Liver (tissue), 9 donors: Measurements from ENCODE around the gene MYOG. TPM values are rescaled to one million over a fixed set of nuclear protein-coding genes. Genes with fewer than 3 reads are reported as not detected.

Source experiments
- DNase-seq: peaks from one replicate; pipeline ENCODE4 v3.0.0-alpha.2; 2017; ENCODE audit warnings: low spot score
- H3K27ac ChIP-seq, 2 donors: one replicate each; pipeline ENCODE4 v1.7.0; 2013; ENCODE audit warnings: inconsistent platforms in 2 of 2, low read length in 2 of 2, control low read depth in 1 of 2, low read depth in 1 of 2, mild to moderate bottlenecking in 1 of 2
- H3K27me3 ChIP-seq, 4 donors: one replicate each; pipeline versions ENCODE4 v1.6.1 to v1.7.0; 2013; ENCODE audit warnings: low read length in 3 of 4, inconsistent platforms in 1 of 4, mild to moderate bottlenecking in 1 of 4, moderate library complexity in 1 of 4; ENCODE audit not compliant: control insufficient read depth in 4 of 4, insufficient read depth in 4 of 4
- H3K36me3 ChIP-seq, 4 donors: one replicate each; pipeline versions ENCODE4 v1.6.1 to v1.7.0; 2013; ENCODE audit warnings: low read length in 3 of 4, mild to moderate bottlenecking in 3 of 4, low read depth in 1 of 4, moderate library complexity in 1 of 4; ENCODE audit not compliant: control insufficient read depth in 4 of 4, insufficient read depth in 3 of 4
- H3K4me1 ChIP-seq, 4 donors: one replicate each; pipeline versions ENCODE4 v1.6.1 to v1.7.0; 2013; ENCODE audit warnings: low read length in 3 of 4, mild to moderate bottlenecking in 3 of 4, moderate library complexity in 1 of 4; ENCODE audit not compliant: control insufficient read depth in 4 of 4, insufficient read depth in 4 of 4
- H3K4me3 ChIP-seq, 3 donors: one replicate each; pipeline versions ENCODE4 v1.6.1 to v1.7.0; 2013; ENCODE audit warnings: low read length in 3 of 3, control low read depth in 1 of 3, low read depth in 1 of 3, mild to moderate bottlenecking in 1 of 3
- H3K9ac ChIP-seq, 2 donors: one replicate each; pipeline ENCODE4 v1.7.0; 2013; ENCODE audit warnings: low read length in 2 of 2, mild to moderate bottlenecking in 2 of 2, moderate library complexity in 2 of 2, control low read depth in 1 of 2, low read depth in 1 of 2
- H3K9me3 ChIP-seq, 4 donors: one replicate each; pipeline versions ENCODE4 v1.6.1 to v1.7.0; 2013; ENCODE audit warnings: low read length in 3 of 4; ENCODE audit not compliant: control insufficient read depth in 4 of 4
- ATF3 ChIP-seq: IDR thresholded peaks from 2 replicates; pipeline ENCODE4 v1.6.1; 2016; ENCODE audit warnings: antibody characterized with exemption
- CTCF ChIP-seq: fragments of 150-350 bp; IDR thresholded peaks from 2 replicates; pipeline ENCODE4 v1.5.1; 2017; ENCODE audit warnings: improper control_type of control experiment, low read depth, low read length; ENCODE audit not compliant: missing input control
- EGR1 ChIP-seq, 2 donors: IDR thresholded peaks; 2 replicates each; pipeline ENCODE4 v1.6.1; 2016 to 2018; ENCODE audit warnings: antibody characterized with exemption in 2 of 2, low read depth in 2 of 2
- FOXA2 ChIP-seq: IDR thresholded peaks from 2 replicates; pipeline ENCODE4 v1.6.1; 2016; ENCODE audit warnings: antibody characterized with exemption
- GABPA ChIP-seq, 2 donors: IDR thresholded peaks in 1 of 2; conservative IDR thresholded peaks in 1 of 2; 2 replicates each; pipeline ENCODE4 v1.6.1; 2016; ENCODE audit warnings: antibody characterized with exemption in 2 of 2, mild to moderate bottlenecking in 1 of 2, moderate library complexity in 1 of 2
- HNF4G ChIP-seq: IDR thresholded peaks from 2 replicates; pipeline ENCODE4 v1.6.1; 2016; ENCODE audit warnings: antibody characterized with exemption
- JUND ChIP-seq, 2 donors: IDR thresholded peaks; 2 replicates each; pipeline ENCODE4 v1.6.1; 2016; ENCODE audit warnings: antibody characterized with exemption in 2 of 2
- MAX ChIP-seq: IDR thresholded peaks from 2 replicates; pipeline ENCODE4 v1.6.1; 2016; ENCODE audit warnings: antibody characterized with exemption
- RAD21 ChIP-seq, 2 donors: IDR thresholded peaks; 2 replicates each; pipeline ENCODE4 v1.6.1; 2016; ENCODE audit warnings: antibody characterized with exemption in 2 of 2, mild to moderate bottlenecking in 2 of 2
- REST ChIP-seq: IDR thresholded peaks from 2 replicates; pipeline ENCODE4 v1.6.1; 2016; ENCODE audit warnings: antibody characterized with exemption, mild to moderate bottlenecking
- RXRA ChIP-seq, 2 donors: IDR thresholded peaks; 2 replicates each; pipeline ENCODE4 v1.6.1; 2017 to 2018; ENCODE audit warnings: antibody characterized with exemption in 2 of 2, mild to moderate bottlenecking in 1 of 2
- SP1 ChIP-seq: IDR thresholded peaks from 2 replicates; pipeline ENCODE4 v1.6.1; 2018; ENCODE audit warnings: antibody characterized with exemption, mild to moderate bottlenecking
- YY1 ChIP-seq: IDR thresholded peaks from 2 replicates; pipeline ENCODE4 v1.6.1; 2016; ENCODE audit warnings: antibody characterized with exemption, mild to moderate bottlenecking
- ZBTB33 ChIP-seq: IDR thresholded peaks from 2 replicates; pipeline ENCODE4 v1.6.1; 2016; ENCODE audit warnings: antibody characterized with exemption
- WGBS: extraction: QIAGEN DNeasy Blood & Tissue Kit; methylation state at CpG from one replicate; pipeline ENCODE4 v1.1.7; 2013; 5-methylcytosine and 5-hydroxymethylcytosine counted together
- polyA plus RNA-seq, 2 donors: library from polyadenylated mRNA; stranded (reverse) in 1 of 2; unstranded in 1 of 2; fragments of 200-250 nt in 1 of 2; fragments of >200 nt in 1 of 2; fragmentation: Nextera tagmentation in 1 of 2; extraction: Ambion mirVana in 1 of 2; gene quantifications; one replicate each; pipeline versions ENCODE4 v1.2.1 to v1.2.3, GENCODE V29; 2013 to 2015
- total RNA-seq, 2 donors: library from RNA; depleted of rRNA; stranded (reverse); fragments of >200 nt; gene quantifications; one replicate each; pipeline ENCODE4 v1.2.3, GENCODE V29; 2014
- donor health status: healthy.
- donor health status: healthy.
- donor health status: healthy.
- donor health status: healthy.
- donor health status: healthy.

Gene MYOG
- total and polyA plus RNA-seq, 4 donors = not detected

- TF ChIP-seq ATF3 = no peak
These were observed 1.4 kb upstream of the MYOG start (continued) for GRCh38 chr1:203086992-203087763.

GRCh38 chr1:203084588-203085527 lies 954 bp downstream of the MYOG start:
- H3K27me3 ChIP-seq = no peaks in the 10 kb centered on the region
- DNase-seq = peak; percentile 34
- H3K9me3 ChIP-seq = no peaks in the 10 kb centered on the region
- TF ChIP-seq ZBTB33 (no peak), RAD21 (IDR thresholded peaks at IDR 0.05) (peak in 1 of 2 donors; percentile 60)
- no peak overlapping the region for H3K9ac ChIP-seq
- no peak overlapping the region for H3K4me3 ChIP-seq
- 95% methylated on average over 14 of the region's 14 CpGs for WGBS
- no peaks in the 10 kb centered on the region for H3K36me3 ChIP-seq
- H3K27ac ChIP-seq = no peak overlapping the region
- peaks cover 0 to 9% (median 0%) of the 10 kb centered on the region in 4 donors for H3K4me1 ChIP-seq

- Histone ChIP-seq H3K4me3 (no peak overlapping the region), H3K27ac (no peak overlapping the region), H3K9ac (no peak overlapping the region), H3K36me3 (no peaks in the 10 kb centered on the region), H3K9me3 (no peaks in the 10 kb centered on the region), H3K4me1 (peaks cover 0 to 9% (median 0%) of the 10 kb centered on the region in 4 donors), H3K27me3 (no peaks in the 10 kb centered on the region)
- TF ChIP-seq JUND (IDR thresholded peaks at IDR 0.05) (no peak), FOXA2 (no peak), SP1 (no peak), EGR1 (IDR thresholded peaks at IDR 0.05; ENCODE audit: low read depth in 2 of 2) (no peak), MAX (no peak), CTCF (no peak), REST (no peak), GABPA (IDR thresholded peaks at IDR 0.05 in 1 of 2, conservative IDR thresholded peaks at IDR 0.05 in 1 of 2) (no peak), YY1 (no peak), HNF4G (no peak), RXRA (IDR thresholded peaks at IDR 0.05) (no peak)
- WGBS = 89% methylated on average over 11 of the region's 11 CpGs
- peak; percentile 28 for DNase-seq
These were observed 2.3 kb downstream of the MYOG start for GRCh38 chr1:203083463-203083921.
